CD4-positive, CD25-positive, alpha-beta regulatory T cell (primary cell): Measurements from ENCODE around the gene BCR. TPM values are rescaled to one million over a fixed set of nuclear protein-coding genes. Genes with fewer than 3 reads are reported as not detected.

Experiments used
- ATAC-seq, 2 donors: fragments of 150-1000 bp; cut with Tn5 transposase; one replicate each; pipeline ENCODE4 v1.10.0; 2021; ENCODE audit warnings: low read depth in 2 of 2, moderate number of reproducible peaks in 2 of 2, moderate library complexity in 1 of 2
- DNase-seq, 3 donors: peaks; one replicate each; pipeline versions ENCODE4 v3.0.0 to v3.0.0-alpha.2; 2012 to 2022; ENCODE audit warnings: mixed read lengths in 1 of 3
- H3K27ac ChIP-seq: one replicate; pipeline ENCODE4 v1.7.0; 2013; ENCODE audit warnings: mild to moderate bottlenecking, low read length; ENCODE audit not compliant: insufficient read depth, poor library complexity, severe bottlenecking
- H3K27me3 ChIP-seq: one replicate; pipeline ENCODE4 v1.7.0; 2013; ENCODE audit warnings: low read length; ENCODE audit not compliant: control insufficient read depth, insufficient read depth
- H3K36me3 ChIP-seq: one replicate; pipeline ENCODE4 v1.7.0; 2013; ENCODE audit warnings: mild to moderate bottlenecking, low read length, moderate library complexity; ENCODE audit not compliant: control insufficient read depth, insufficient read depth
- H3K4me1 ChIP-seq: 2 replicates; pipeline ENCODE4 v1.7.0; 2013; ENCODE audit warnings: mild to moderate bottlenecking, low read length; ENCODE audit not compliant: insufficient read depth, control insufficient read depth, poor library complexity, severe bottlenecking
- H3K4me3 ChIP-seq: one replicate; pipeline ENCODE4 v1.7.0; 2013; ENCODE audit warnings: low read depth, mild to moderate bottlenecking, low read length, moderate library complexity
- H3K9me3 ChIP-seq, 2 experiments: 1 replicate in 1 of 2; 2 replicates in 1 of 2; pipeline ENCODE4 v1.7.0; 2013; ENCODE audit warnings: low read length in 2 of 2, mild to moderate bottlenecking in 1 of 2, moderate library complexity in 1 of 2; ENCODE audit not compliant: control insufficient read depth in 2 of 2
- H3K27ac Mint-ChIP-seq, 3 donors: one replicate each; pipeline ENCODE4 v1.8.0; 2020 to 2022; ENCODE audit warnings: mild to moderate bottlenecking in 3 of 3, mixed read lengths in 3 of 3, moderate library complexity in 2 of 3
- H3K27me3 Mint-ChIP-seq: one replicate; pipeline ENCODE4 v1.8.0; 2022; ENCODE audit warnings: mild to moderate bottlenecking, mixed read lengths
- H3K36me3 Mint-ChIP-seq: one replicate; pipeline ENCODE4 v1.8.0; 2020; ENCODE audit warnings: mixed read lengths
- H3K4me1 Mint-ChIP-seq, 4 donors: one replicate each; pipeline ENCODE4 v1.8.0; 2020 to 2022; ENCODE audit warnings: mixed read lengths in 4 of 4, mild to moderate bottlenecking in 1 of 4
- H3K4me3 Mint-ChIP-seq, 4 donors: one replicate each; pipeline ENCODE4 v1.8.0; 2020 to 2022; ENCODE audit warnings: mild to moderate bottlenecking in 4 of 4, mixed read lengths in 4 of 4, moderate library complexity in 3 of 4
- H3K9me3 Mint-ChIP-seq, 7 donors: one replicate each; pipeline ENCODE4 v1.8.0; 2020 to 2022; ENCODE audit warnings: mixed read lengths in 7 of 7, mild to moderate bottlenecking in 3 of 7, moderate library complexity in 2 of 7
- polyA plus RNA-seq, 4 donors: library from polyadenylated mRNA; unstranded; fragments of 300-500 nt; fragmentation: Illumina TruSeq; gene quantifications; one replicate each; pipeline ENCODE4 v1.2.3, GENCODE V29; 2021
- total RNA-seq: library from RNA; stranded (reverse); gene quantifications from one replicate; pipeline ENCODE4 v1.2.3, GENCODE V29; 2022

The BCR gene
- total and polyA plus RNA-seq, 5 donors from 2014 or later = 2.6 to 66.3 (median 2.8) TPM

GRCh38 chr22:23222033-23222792, 41.9 kb downstream of the BCR start:
- no peaks in the 10 kb centered on the region for H3K36me3 ChIP-seq
- H3K4me1 Mint-ChIP-seq = peaks cover 10 to 96% (median 60%) of the 10 kb centered on the region in 4 donors
- H3K9me3 ChIP-seq = peaks cover 0 to under 1% of the 10 kb centered on the region in 2 experiments
- peaks cover 0 to 3% (median 0%) of the 10 kb centered on the region in 7 donors for H3K9me3 Mint-ChIP-seq
- no peaks in the 10 kb centered on the region for H3K27me3 ChIP-seq
- peaks cover 56% of the 10 kb centered on the region for H3K4me1 ChIP-seq
- H3K27ac ChIP-seq = no peak overlapping the region
- peak overlapping the region; percentile 9 to 67 (median 48) for H3K27ac Mint-ChIP-seq
- ATAC-seq (no peak), DNase-seq (no peak)
- H3K27me3 Mint-ChIP-seq = no peaks in the 10 kb centered on the region
- peaks cover 5% of the 10 kb centered on the region for H3K36me3 Mint-ChIP-seq
- H3K4me3 ChIP-seq = no peak overlapping the region
- no peak overlapping the region for H3K4me3 Mint-ChIP-seq

- Histone ChIP-seq H3K27me3 (no peaks in the 10 kb centered on the region), H3K36me3 (no peaks in the 10 kb centered on the region), H3K4me1 (peaks cover 50% of the 10 kb centered on the region), H3K4me3 (no peak overlapping the region), H3K27ac (no peak overlapping the region), H3K9me3 (peaks cover 5 to 8% of the 10 kb centered on the region in 2 experiments)
- ATAC-seq = no peak
- Mint-ChIP-seq H3K27me3 (no peaks in the 10 kb centered on the region), H3K36me3 (peaks cover 11% of the 10 kb centered on the region), H3K9me3 (peaks cover 0 to 10% (median 3%) of the 10 kb centered on the region in 7 donors), H3K4me3 (no peak overlapping the region), H3K27ac (peak overlapping the region; percentile 9 to 77 (median 67)), H3K4me1 (peaks cover 10 to 96% (median 57%) of the 10 kb centered on the region in 4 donors)
- DNase-seq = no peak
These were observed 42.7 kb downstream of the BCR start for GRCh38 chr22:23222793-23223568.

GRCh38 chr22:23223569-23224317, 43.4 kb downstream of the BCR start:
- DNase-seq (no peak), ATAC-seq (no peak)
- H3K4me1 Mint-ChIP-seq = peaks cover 10 to 89% (median 54%) of the 10 kb centered on the region in 4 donors
- Histone ChIP-seq H3K4me3 (no peak overlapping the region), H3K9me3 (peaks cover 11 to 15% of the 10 kb centered on the region in 2 experiments), H3K4me1 (peaks cover 42% of the 10 kb centered on the region), H3K36me3 (no peaks in the 10 kb centered on the region), H3K27ac (no peak overlapping the region), H3K27me3 (no peaks in the 10 kb centered on the region)
- no peaks in the 10 kb centered on the region for H3K27me3 Mint-ChIP-seq
- H3K27ac Mint-ChIP-seq = peak overlapping the region in 2 of 3 donors; percentile 70 to 80
- no peak overlapping the region for H3K4me3 Mint-ChIP-seq
- peaks cover 14% of the 10 kb centered on the region for H3K36me3 Mint-ChIP-seq
- peaks cover under 1 to 17% (median 5%) of the 10 kb centered on the region in 7 donors for H3K9me3 Mint-ChIP-seq

GRCh38 chr22:23224846-23225245, 44.5 kb downstream of the BCR start:
- Mint-ChIP-seq H3K27me3 (no peaks in the 10 kb centered on the region), H3K9me3 (peaks cover 3 to 25% (median 7%) of the 10 kb centered on the region in 7 donors), H3K4me1 (peaks cover 10 to 78% (median 45%) of the 10 kb centered on the region in 4 donors), H3K36me3 (peaks cover 25% of the 10 kb centered on the region), H3K4me3 (peak overlapping the region in 2 of 4 donors; percentile 24 to 39), H3K27ac (peak overlapping the region; percentile 80 to 88 (median 86))
- DNase-seq (no peak), ATAC-seq (no peak)
- H3K4me1 ChIP-seq = peaks cover 31% of the 10 kb centered on the region
- H3K27ac ChIP-seq = no peak overlapping the region
- peaks cover 19 to 26% of the 10 kb centered on the region in 2 experiments for H3K9me3 ChIP-seq
- no peaks in the 10 kb centered on the region for H3K27me3 ChIP-seq
- H3K36me3 ChIP-seq = no peaks in the 10 kb centered on the region
- H3K4me3 ChIP-seq = no peak overlapping the region

- peak overlapping the region; percentile 80 to 90 (median 86) for H3K27ac Mint-ChIP-seq
- Histone ChIP-seq H3K36me3 (no peaks in the 10 kb centered on the region), H3K9me3 (peaks cover 19 to 27% of the 10 kb centered on the region in 2 experiments), H3K4me3 (no peak overlapping the region), H3K27me3 (no peaks in the 10 kb centered on the region), H3K4me1 (peaks cover 26% of the 10 kb centered on the region), H3K27ac (peak overlapping the region; percentile 53)
- H3K9me3 Mint-ChIP-seq = peaks cover 3 to 25% (median 7%) of the 10 kb centered on the region in 7 donors
- ATAC-seq (no peak), DNase-seq (no peak)
- H3K4me3 Mint-ChIP-seq = no peak overlapping the region
- no peaks in the 10 kb centered on the region for H3K27me3 Mint-ChIP-seq
- H3K4me1 Mint-ChIP-seq = peaks cover 10 to 76% (median 41%) of the 10 kb centered on the region in 4 donors
- H3K36me3 Mint-ChIP-seq = peaks cover 29% of the 10 kb centered on the region
These were observed 45.0 kb downstream of the BCR start for GRCh38 chr22:23225337-23225723.

- H3K4me3 ChIP-seq = no peak overlapping the region
- peaks cover 10 to 70% (median 35%) of the 10 kb centered on the region in 4 donors for H3K4me1 Mint-ChIP-seq
- peak overlapping the region; percentile 25 to 90 (median 80) for H3K27ac Mint-ChIP-seq
- peaks cover 20% of the 10 kb centered on the region for H3K4me1 ChIP-seq
- ATAC-seq = peak in 1 of 2 donors; percentile 61
- H3K9me3 ChIP-seq = peaks cover 19 to 27% of the 10 kb centered on the region in 2 experiments
- peaks cover 29% of the 10 kb centered on the region for H3K36me3 Mint-ChIP-seq
- H3K27ac ChIP-seq = peak overlapping the region; percentile 53
- H3K27me3 ChIP-seq = no peaks in the 10 kb centered on the region
- H3K36me3 ChIP-seq = no peaks in the 10 kb centered on the region
- peak in 2 of 3 donors; percentile 33 to 76 for DNase-seq
- H3K9me3 Mint-ChIP-seq = peaks cover 3 to 25% (median 7%) of the 10 kb centered on the region in 7 donors
- H3K27me3 Mint-ChIP-seq = no peaks in the 10 kb centered on the region
- H3K4me3 Mint-ChIP-seq = peak overlapping the region in 3 of 4 donors; percentile 34 to 74 (median 45)
These were observed 45.6 kb downstream of the BCR start for GRCh38 chr22:23225724-23226496.
